ENCODE results near the gene NOXO1. TPM values are rescaled to one million over a fixed set of nuclear protein-coding genes. Genes with fewer than 3 reads are reported as not detected.

Gene NOXO1
- total and polyA plus RNA-seq, 10 of the 15 experiments (the other 5 are each of a cell fraction or from before 2014, with no cell fraction given) = 0.09 to 0.76 (median 0.26) TPM; not detected in 4

GRCh38 chr16:1964506-1965395 lies 16.5 kb downstream of the NOXO1 start, which contains the start of gene RPS2 (continued):
- TF ChIP-seq SMAD1 (IDR thresholded peaks at IDR 0.05; ENCODE audit: low read depth, partially characterized antibody) (peak; percentile 91), MEF2A (IDR thresholded peaks at IDR 0.05; ENCODE audit: insufficient read depth, low read depth, low read length) (no peak), GATAD2B (conservative IDR thresholded peaks at IDR 0.05; ENCODE audit: low read depth) (peak; percentile 74), MYC (IDR thresholded peaks at IDR 0.05; ENCODE audit: insufficient read depth, insufficient read length, insufficient replicate concordance, low read length, severe bottlenecking) (peak; percentile 99), ZNF384 (IDR thresholded peaks at IDR 0.05; ENCODE audit: borderline replicate concordance, low read depth, low read length) (no peak), GABPA (IDR thresholded peaks at IDR 0.05; ENCODE audit: low read depth) (0 out of 2 replicates have a peak, but pooled peaks have one; percentile 48), REST (IDR thresholded peaks at IDR 0.05; ENCODE audit: low read depth, low read length) (peak; percentile 63), POLR2AphosphoS2 (IDR thresholded peaks at IDR 0.05; ENCODE audit: low read depth, low read length) (peak; percentile 99), CHD2 (IDR thresholded peaks at IDR 0.05; ENCODE audit: borderline replicate concordance, low read depth, low read length) (peak; percentile 99), MTA2 (IDR thresholded peaks at IDR 0.05; ENCODE audit: low read depth) (no peak), RB1 (IDR thresholded peaks at IDR 0.05; ENCODE audit: borderline replicate concordance) (peak; percentile 92; the same call in 1 of the 2 replicates), KLF5 (IDR thresholded peaks at IDR 0.05; ENCODE audit: partially characterized antibody) (peak; percentile 92), CTCF (IDR thresholded peaks at IDR 0.05 in 2 of 3, conservative IDR thresholded peaks at IDR 0.05 in 1 of 3; ENCODE audit: control insufficient read depth in 2 of 3, extremely low read depth in 1 of 3, insufficient read depth in 1 of 3, low read depth in 3 of 3, low read length in 3 of 3) (no peak)
- TF ChIP-seq, protein P1, sequence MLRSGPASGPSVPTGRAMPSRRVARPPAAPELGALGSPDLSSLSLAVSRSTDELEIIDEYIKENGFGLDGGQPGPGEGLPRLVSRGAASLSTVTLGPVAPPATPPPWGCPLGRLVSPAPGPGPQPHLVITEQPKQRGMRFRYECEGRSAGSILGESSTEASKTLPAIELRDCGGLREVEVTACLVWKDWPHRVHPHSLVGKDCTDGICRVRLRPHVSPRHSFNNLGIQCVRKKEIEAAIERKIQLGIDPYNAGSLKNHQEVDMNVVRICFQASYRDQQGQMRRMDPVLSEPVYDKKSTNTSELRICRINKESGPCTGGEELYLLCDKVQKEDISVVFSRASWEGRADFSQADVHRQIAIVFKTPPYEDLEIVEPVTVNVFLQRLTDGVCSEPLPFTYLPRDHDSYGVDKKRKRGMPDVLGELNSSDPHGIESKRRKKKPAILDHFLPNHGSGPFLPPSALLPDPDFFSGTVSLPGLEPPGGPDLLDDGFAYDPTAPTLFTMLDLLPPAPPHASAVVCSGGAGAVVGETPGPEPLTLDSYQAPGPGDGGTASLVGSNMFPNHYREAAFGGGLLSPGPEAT (IDR thresholded peaks at IDR 0.05; ENCODE audit: low read depth) = peak; percentile 81; the same call in 1 of the 2 replicates
- TF ChIP-seq, protein P2, sequence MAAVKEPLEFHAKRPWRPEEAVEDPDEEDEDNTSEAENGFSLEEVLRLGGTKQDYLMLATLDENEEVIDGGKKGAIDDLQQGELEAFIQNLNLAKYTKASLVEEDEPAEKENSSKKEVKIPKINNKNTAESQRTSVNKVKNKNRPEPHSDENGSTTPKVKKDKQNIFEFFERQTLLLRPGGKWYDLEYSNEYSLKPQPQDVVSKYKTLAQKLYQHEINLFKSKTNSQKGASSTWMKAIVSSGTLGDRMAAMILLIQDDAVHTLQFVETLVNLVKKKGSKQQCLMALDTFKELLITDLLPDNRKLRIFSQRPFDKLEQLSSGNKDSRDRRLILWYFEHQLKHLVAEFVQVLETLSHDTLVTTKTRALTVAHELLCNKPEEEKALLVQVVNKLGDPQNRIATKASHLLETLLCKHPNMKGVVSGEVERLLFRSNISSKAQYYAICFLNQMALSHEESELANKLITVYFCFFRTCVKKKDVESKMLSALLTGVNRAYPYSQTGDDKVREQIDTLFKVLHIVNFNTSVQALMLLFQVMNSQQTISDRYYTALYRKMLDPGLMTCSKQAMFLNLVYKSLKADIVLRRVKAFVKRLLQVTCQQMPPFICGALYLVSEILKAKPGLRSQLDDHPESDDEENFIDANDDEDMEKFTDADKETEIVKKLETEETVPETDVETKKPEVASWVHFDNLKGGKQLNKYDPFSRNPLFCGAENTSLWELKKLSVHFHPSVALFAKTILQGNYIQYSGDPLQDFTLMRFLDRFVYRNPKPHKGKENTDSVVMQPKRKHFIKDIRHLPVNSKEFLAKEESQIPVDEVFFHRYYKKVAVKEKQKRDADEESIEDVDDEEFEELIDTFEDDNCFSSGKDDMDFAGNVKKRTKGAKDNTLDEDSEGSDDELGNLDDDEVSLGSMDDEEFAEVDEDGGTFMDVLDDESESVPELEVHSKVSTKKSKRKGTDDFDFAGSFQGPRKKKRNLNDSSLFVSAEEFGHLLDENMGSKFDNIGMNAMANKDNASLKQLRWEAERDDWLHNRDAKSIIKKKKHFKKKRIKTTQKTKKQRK (IDR thresholded peaks at IDR 0.05; ENCODE audit: low read depth, low read length) = no peak

Measured in GM12878 (cell line).